ENCODE results near the gene FAM174B. TPM values are rescaled to one million over a fixed set of nuclear protein-coding genes. Genes with fewer than 3 reads are reported as not detected.

FAM174B gene
- total RNA-seq, 2 experiments from 2014 or later = 3.4 to 3.6 TPM

GRCh38 chr15:92603278-92603677 lies 52.3 kb downstream of the FAM174B start:
- no peaks in the 10 kb centered on the region for H3K9me3 Mint-ChIP-seq
- intact Hi-C loops (cut with DNase I, micrococcal nuclease) = no loop called here
- no peak overlapping the region for H3K27ac ChIP-seq (ENCODE audit: low read depth in 1 of 2, low read length in 2 of 2)
- no peaks in the 10 kb centered on the region for H3K4me1 ChIP-seq (ENCODE audit: insufficient read depth, low read length)
- no peaks in the 10 kb centered on the region for H3K9me3 ChIP-seq (ENCODE audit: control insufficient read depth in 1 of 2, insufficient read depth in 1 of 2, low read length in 2 of 2)
- no peaks in the 10 kb centered on the region for H3K4me1 Mint-ChIP-seq (ENCODE audit: low read depth)
- H3K4me3 ChIP-seq (ENCODE audit: low read length) = no peak overlapping the region
- no peak overlapping the region for H3K4me3 Mint-ChIP-seq
- ATAC-seq (ENCODE audit: poor library complexity) (no peak), DNase-seq (no peak)
- ChIA-PET POLR2A (no interaction called here), CTCF (no interaction called here)
- peaks cover 8% of the 10 kb centered on the region for H3K27me3 Mint-ChIP-seq
- H3K27ac Mint-ChIP-seq = no peak overlapping the region
- H3K27me3 ChIP-seq (ENCODE audit: control insufficient read depth in 1 of 2, insufficient read depth in 2 of 2, low read length in 2 of 2) = peaks cover 0 to 2% of the 10 kb centered on the region in 2 experiments
- no peaks in the 10 kb centered on the region for H3K36me3 Mint-ChIP-seq (ENCODE audit: low read depth)
- no peak for TF ChIP-seq CTCF (IDR thresholded peaks at IDR 0.05)
- H3K36me3 ChIP-seq (ENCODE audit: insufficient read depth, low read length) = no peaks in the 10 kb centered on the region

- no peak for DNase-seq
- ChIA-PET POLR2A (no interaction called here), CTCF (no interaction called here)
- peaks cover 10% of the 10 kb centered on the region for H3K27me3 Mint-ChIP-seq
- peaks cover 0 to 2% of the 10 kb centered on the region in 2 experiments for H3K27me3 ChIP-seq (ENCODE audit: control insufficient read depth in 1 of 2, insufficient read depth in 2 of 2, low read length in 2 of 2)
- no peaks in the 10 kb centered on the region for H3K9me3 Mint-ChIP-seq
- no peak overlapping the region for H3K27ac Mint-ChIP-seq
- no peak for ATAC-seq (ENCODE audit: poor library complexity)
- no peaks in the 10 kb centered on the region for H3K36me3 Mint-ChIP-seq (ENCODE audit: low read depth)
- no peaks in the 10 kb centered on the region for H3K9me3 ChIP-seq (ENCODE audit: control insufficient read depth in 1 of 2, insufficient read depth in 1 of 2, low read length in 2 of 2)
- no peaks in the 10 kb centered on the region for H3K4me1 Mint-ChIP-seq (ENCODE audit: low read depth)
- H3K27ac ChIP-seq (ENCODE audit: low read depth in 1 of 2, low read length in 2 of 2) = no peak overlapping the region
- no peak for TF ChIP-seq CTCF (IDR thresholded peaks at IDR 0.05)
- no peak overlapping the region for H3K4me3 Mint-ChIP-seq
- H3K4me1 ChIP-seq (ENCODE audit: insufficient read depth, low read length) = no peaks in the 10 kb centered on the region
- intact Hi-C loops (cut with DNase I, micrococcal nuclease) = no loop called here
- H3K36me3 ChIP-seq (ENCODE audit: insufficient read depth, low read length) = no peaks in the 10 kb centered on the region
- no peak overlapping the region for H3K4me3 ChIP-seq (ENCODE audit: low read length)
Measured at GRCh38 chr15:92602267-92602593, 53.3 kb downstream of the FAM174B start.

- no peak overlapping the region for H3K4me3 Mint-ChIP-seq
- no peak overlapping the region for H3K27ac ChIP-seq (ENCODE audit: low read depth in 1 of 2, low read length in 2 of 2)
Measured at GRCh38 chr15:92601592-92602266, 53.8 kb downstream of the FAM174B start.

More at GRCh38 chr15:92601592-92602266, 53.8 kb downstream of the FAM174B start:
- ChIA-PET POLR2A (no interaction called here), CTCF (no interaction called here)
- Mint-ChIP-seq H3K4me1 (ENCODE audit: low read depth) (no peaks in the 10 kb centered on the region), H3K36me3 (ENCODE audit: low read depth) (no peaks in the 10 kb centered on the region), H3K27ac (no peak overlapping the region), H3K27me3 (peaks cover 14% of the 10 kb centered on the region), H3K9me3 (no peaks in the 10 kb centered on the region)
- no peak for TF ChIP-seq CTCF (IDR thresholded peaks at IDR 0.05)
- Histone ChIP-seq H3K36me3 (ENCODE audit: insufficient read depth, low read length) (no peaks in the 10 kb centered on the region), H3K9me3 (ENCODE audit: control insufficient read depth in 1 of 2, insufficient read depth in 1 of 2, low read length in 2 of 2) (no peaks in the 10 kb centered on the region), H3K4me3 (ENCODE audit: low read length) (no peak overlapping the region), H3K27me3 (ENCODE audit: control insufficient read depth in 1 of 2, insufficient read depth in 2 of 2, low read length in 2 of 2) (peaks cover 2 to 3% of the 10 kb centered on the region in 2 experiments), H3K4me1 (ENCODE audit: insufficient read depth, low read length) (no peaks in the 10 kb centered on the region)
- ATAC-seq (ENCODE audit: poor library complexity) = no peak
- DNase-seq = no peak
- intact Hi-C loops (cut with DNase I, micrococcal nuclease) = no loop called here

Data from CD4-positive, alpha-beta T cell (primary cell).